GM12878 (cell line): ENCODE measurements around the gene TRAPPC12. TPM values are rescaled to one million over a fixed set of nuclear protein-coding genes. Genes with fewer than 3 reads are reported as not detected.

ENCODE experiments used
- ATAC-seq: fragments of 200-7000 bp; cut with Tn5 transposase; 3 replicates; pipeline ENCODE4 v1.9.1; 2020; ENCODE audit warnings: mild to moderate bottlenecking, moderate library complexity
- BruUV-seq: library from RNA; stranded (reverse); fragments of 400-500 nt; replicated peaks from 2 replicates; lab custom pipeline; 2021; lab: Mats Ljungman, UMichigan
- CTCF ChIA-PET: fragments of 300-600 bp; sonication (Branson Sonifier 250); formaldehyde crosslinking; extraction: SDS; loops from one replicate; lab custom pipeline; 2021; ENCODE audit warnings: inconsistent platforms; lab: Yijun Ruan, JAX
- POLR2A ChIA-PET: fragments of 350-600 bp; formaldehyde crosslinking; extraction: SDS; loops from one replicate; lab custom pipeline; 2021; ENCODE audit warnings: inconsistent platforms; lab: Charles Lee
- RAD21 ChIA-PET: fragments of 300-600 bp; sonication (Branson Sonifier 250); formaldehyde crosslinking; loops from one replicate; lab custom pipeline; 2023; ENCODE audit warnings: antibody characterized with exemption; ENCODE audit not compliant: unreplicated experiment; lab: Charles Lee
- SMC1A ChIA-PET: fragments of 300-600 bp; sonication (Branson Sonifier 250); formaldehyde crosslinking; loops from one replicate; lab custom pipeline; 2023; ENCODE audit not compliant: unreplicated experiment, uncharacterized antibody; lab: Charles Lee
- DNase-seq: peaks from one replicate; pipeline ENCODE4 v3.0.0-alpha.2; 2011; ENCODE audit warnings: low read depth, low spot score
- FAIRE-seq: peaks from 3 replicates; lab custom pipeline; 2011; peaks lifted over from hg19 to GRCh38; lab: Jason Lieb, UNC
- H2AFZ ChIP-seq: 2 replicates; pipeline ENCODE4 v1.6.0; 2011; ENCODE audit warnings: low read depth, low read length, control low read depth; ENCODE audit not compliant: control insufficient read depth
- H3K27ac ChIP-seq: 2 replicates; pipeline ENCODE4 v1.5.1; 2011; ENCODE audit warnings: control low read depth; ENCODE audit not compliant: control insufficient read depth, insufficient read depth
- H3K27me3 ChIP-seq, 2 experiments: replicated peaks in 1 of 2; 2 replicates each; pipeline versions ENCODE4 v1.6.0 to v1.6.1; 2011; ENCODE audit warnings: low read length in 1 of 2; ENCODE audit not compliant: control insufficient read depth in 2 of 2, insufficient read depth in 2 of 2
- H3K36me3 ChIP-seq, 2 experiments: 2 replicates each; pipeline ENCODE4 v1.5.1; 2011; ENCODE audit warnings: low read length in 1 of 2; ENCODE audit not compliant: control insufficient read depth in 2 of 2, insufficient read depth in 2 of 2
- H3K4me1 ChIP-seq: 2 replicates; pipeline ENCODE4 v1.6.1; 2011; ENCODE audit warnings: mild to moderate bottlenecking, low read length, moderate library complexity, mixed read lengths; ENCODE audit not compliant: control insufficient read depth, insufficient read depth
- H3K4me2 ChIP-seq: 2 replicates; pipeline ENCODE4 v1.6.0; 2011; ENCODE audit warnings: control low read depth; ENCODE audit not compliant: control insufficient read depth, insufficient read depth
- H3K4me3 ChIP-seq: fragments of 200-600 bp; sonication (generic); 2 replicates; pipeline ENCODE4 v1.5.1; 2016
- H3K79me2 ChIP-seq: 2 replicates; pipeline ENCODE4 v1.6.0; 2011; ENCODE audit warnings: low read length; ENCODE audit not compliant: control insufficient read depth, insufficient read depth
- H3K9ac ChIP-seq: 2 replicates; pipeline ENCODE4 v1.8.0; 2011; ENCODE audit warnings: low read length, control low read depth, mixed read lengths; ENCODE audit not compliant: control insufficient read depth, insufficient read depth
- H3K9me3 ChIP-seq: replicated peaks from 3 replicates; pipeline ENCODE4 v1.5.1; 2011; ENCODE audit warnings: mild to moderate bottlenecking, low read length; ENCODE audit not compliant: control insufficient read depth, insufficient read depth
- H4K20me1 ChIP-seq: 2 replicates; pipeline ENCODE4 v1.6.0; 2011; ENCODE audit not compliant: control insufficient read depth, insufficient read depth
- FOS ChIP-seq: IDR thresholded peaks from 3 replicates; pipeline ENCODE4 v1.6.1; 2011; ENCODE audit warnings: borderline replicate concordance; ENCODE audit not compliant: insufficient read length; ENCODE audit errors: extremely low read depth
- FOXM1 ChIP-seq: IDR thresholded peaks from 2 replicates; pipeline ENCODE4 v1.6.1; 2012; ENCODE audit warnings: low read depth, mild to moderate bottlenecking, inconsistent platforms, low read length, moderate library complexity
- NR2F1 ChIP-seq: fragments of 450-650 bp; conservative IDR thresholded peaks from 2 replicates; pipeline ENCODE4 v1.6.1; 2017; ENCODE audit warnings: mild to moderate bottlenecking
- PBX3 ChIP-seq: IDR thresholded peaks from 2 replicates; pipeline ENCODE4 v1.6.1; 2011; ENCODE audit warnings: mild to moderate bottlenecking, low read depth, low read length, moderate library complexity; ENCODE audit not compliant: insufficient replicate concordance
- RBBP5 ChIP-seq: fragments of 200-600 bp; sonication (generic); conservative IDR thresholded peaks from 2 replicates; pipeline ENCODE4 v1.6.1; 2016
- RCOR1 ChIP-seq: conservative IDR thresholded peaks from 2 replicates; pipeline ENCODE4 v1.6.1; 2012; ENCODE audit warnings: low read depth, low read length, improper control_type of control experiment
- SMC3 ChIP-seq: IDR thresholded peaks from 2 replicates; pipeline ENCODE4 v1.6.1; 2011; ENCODE audit warnings: low read length, improper control_type of control experiment, borderline replicate concordance
- WRNIP1 ChIP-seq: IDR thresholded peaks from 2 replicates; pipeline ENCODE4 v1.6.1; 2011; ENCODE audit warnings: low read depth, low read length, improper control_type of control experiment, borderline replicate concordance
- YBX1 ChIP-seq: fragments of 450-650 bp; IDR thresholded peaks from 2 replicates; pipeline ENCODE4 v1.6.1; 2016; ENCODE audit warnings: antibody characterized with exemption
- ZNF274 ChIP-seq: IDR thresholded peaks from one replicate; pipeline ENCODE4 v1.8.0; 2011; ENCODE audit not compliant: insufficient read length, insufficient read depth
- WGBS: methylation state at CpG from one replicate; pipeline ENCODE4 v1.1.6; 2016; ENCODE audit warnings: low lambda C conversion rate; ENCODE audit not compliant: insufficient replicate concordance, insufficient coverage; ENCODE audit errors: missing lambda C conversion rate; 5-methylcytosine and 5-hydroxymethylcytosine counted together
- in situ Hi-C: fragments of 300-500 bp; cut with MboI; formaldehyde crosslinking; loops from 9 replicates; pipeline ENCODE4 v1.14.3; 2018; ENCODE audit warnings: mixed read lengths
- intact Hi-C: fragments of 100-400 bp; cut with micrococcal nuclease; formaldehyde crosslinking; loops from one replicate; pipeline ENCODE4 v1.14.2; 2022; ENCODE audit not compliant: unreplicated experiment
- polyA plus RNA-seq, 11 experiments: library from polyadenylated mRNA; depleted of rRNA in 4 of 11; unstranded in 6 of 11; stranded (reverse) in 5 of 11; fragments of >200 nt; fragmentation: Nextera tagmentation in 4 of 11; fragmentation: Illumina TruSeq in 1 of 11; extraction: Ambion mirVana in 4 of 11; extraction: Trizol in 1 of 11; gene quantifications; 1 replicate in 1 of 11; 2 replicates in 10 of 11; pipeline versions ENCODE4 v1.2.1 to v1.2.3, GENCODE V29; 2011 to 2016; ENCODE audit warnings: inconsistent platforms in 2 of 11, missing spikeins in 2 of 11, low read depth in 1 of 11
- total RNA-seq, 4 experiments: library from RNA; depleted of rRNA in 3 of 4; stranded (reverse); fragments of >200 nt in 3 of 4; fragmentation: Illumina TruSeq in 1 of 4; extraction: Trizol in 1 of 4; gene quantifications; 2 replicates each; pipeline versions ENCODE4 v1.2.1 to v1.2.3, GENCODE V29; 2013 to 2021
- TF ChIP-seq, protein P1 (sequence below): fragments of 450-650 bp; IDR thresholded peaks from 2 replicates; pipeline ENCODE4 v1.6.1; 2017; ENCODE audit warnings: mild to moderate bottlenecking, moderate library complexity
- TF ChIP-seq, protein P2 (sequence below): IDR thresholded peaks from 2 replicates; pipeline ENCODE4 v1.6.1; 2011; ENCODE audit warnings: borderline replicate concordance, low read depth, mild to moderate bottlenecking, moderate library complexity, mixed read lengths, low read length; ENCODE audit not compliant: insufficient read depth; ENCODE audit errors: extremely low read length

Gene TRAPPC12
- total and polyA plus RNA-seq, 10 of the 15 experiments (the other 5 are each of a cell fraction or from before 2014, with no cell fraction given): 8.6 to 77.1 (median 37.4) TPM

DNA sequence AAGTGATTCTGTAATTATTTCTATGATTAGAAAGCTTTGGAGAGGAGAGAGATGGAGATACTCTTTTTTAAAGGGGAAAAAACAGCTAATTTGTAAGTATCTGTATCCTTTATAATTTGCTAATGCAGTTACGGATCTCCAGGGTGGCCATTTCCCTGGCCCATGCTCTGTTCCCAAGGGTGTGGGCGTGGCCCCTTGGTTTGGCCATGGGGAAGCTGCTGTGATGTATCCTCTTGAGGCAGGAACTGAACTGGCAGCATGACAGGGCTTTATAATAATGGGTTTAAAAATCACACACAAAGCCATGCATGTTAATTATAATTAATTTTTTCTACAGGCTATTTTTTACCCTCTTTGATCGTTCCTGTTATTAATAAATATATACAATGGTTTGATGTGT lies 27.0 kb downstream of the TRAPPC12 start:
- H3K4me3 ChIP-seq: no peak overlapping the region
- no peak overlapping the region for H3K9ac ChIP-seq
- WGBS: 87% methylated on average over 3 of the region's 3 CpGs
- no peaks in the 10 kb centered on the region for H3K27me3 ChIP-seq
- no peak for TF ChIP-seq ZNF274
- no peak for TF ChIP-seq PBX3
- no peak for TF ChIP-seq SMC3
- no peak for TF ChIP-seq FOS
- TF ChIP-seq RCOR1: no peak
- TF ChIP-seq FOXM1: no peak
- SMC1A ChIA-PET: interaction anchor here (1.1 kb wide), 1 partner anchor 27 kb away, joined by 3 read pairs; the partner anchor contains the start of gene TRAPPC12
- H3K9me3 ChIP-seq: no peaks in the 10 kb centered on the region; the same call in 2 of the 3 replicates
- ATAC-seq (no peak), DNase-seq (no peak), FAIRE-seq (no peak)
- H4K20me1 ChIP-seq: no peaks in the 10 kb centered on the region
- CTCF ChIA-PET: interaction anchor here (1.1 to 1.4 kb wide), 3 partner anchors 9 to 55 kb away, joined by 3 to 6 read pairs (median 3); no protein-coding TSS in a partner anchor
- POLR2A ChIA-PET: interaction anchor here (0.5 kb wide), 1 partner anchor 11 kb away, joined by 3 read pairs; no protein-coding TSS in a partner anchor
- intact Hi-C loops: no loop called here
- in situ Hi-C loops: no loop called here
- peaks cover 3 to 9% of the 10 kb centered on the region in 2 experiments for H3K36me3 ChIP-seq
- no peak overlapping the region for H3K27ac ChIP-seq
- no TSS peak for BruUV-seq
- RAD21 ChIA-PET: no interaction called here
- no peak overlapping the region for H3K4me2 ChIP-seq
- H3K79me2 ChIP-seq: peaks cover 5% of the 10 kb centered on the region
- peaks cover 18% of the 10 kb centered on the region for H3K4me1 ChIP-seq
- no peak overlapping the region for H2AFZ ChIP-seq

- intact Hi-C loops: no loop called here
- RAD21 ChIA-PET: no interaction called here
- no peaks in the 10 kb centered on the region; the same call in 2 of the 3 replicates for H3K9me3 ChIP-seq
- CTCF ChIA-PET: no interaction called here
- H4K20me1 ChIP-seq: no peaks in the 10 kb centered on the region
- POLR2A ChIA-PET: no interaction called here
- in situ Hi-C loops: no loop called here
- no peak overlapping the region for H3K4me3 ChIP-seq
- no peaks in the 10 kb centered on the region; a peak in 2 of 4 replicates for H3K36me3 ChIP-seq
- H3K27me3 ChIP-seq: no peaks in the 10 kb centered on the region
- ATAC-seq: no peak
- WGBS: 98% methylated on average over 13 of the region's 13 CpGs
- peaks cover 9% of the 10 kb centered on the region for H3K4me1 ChIP-seq
- no peak for DNase-seq
- H3K4me2 ChIP-seq: no peak overlapping the region
- H3K79me2 ChIP-seq: peaks cover 5% of the 10 kb centered on the region
- SMC1A ChIA-PET: no interaction called here
- BruUV-seq: no TSS peak
- H3K27ac ChIP-seq: no peak overlapping the region
- no peak for FAIRE-seq
- H3K9ac ChIP-seq: no peak overlapping the region
- H2AFZ ChIP-seq: no peak overlapping the region
- TF ChIP-seq WRNIP1: no peak
- TF ChIP-seq, protein P1, sequence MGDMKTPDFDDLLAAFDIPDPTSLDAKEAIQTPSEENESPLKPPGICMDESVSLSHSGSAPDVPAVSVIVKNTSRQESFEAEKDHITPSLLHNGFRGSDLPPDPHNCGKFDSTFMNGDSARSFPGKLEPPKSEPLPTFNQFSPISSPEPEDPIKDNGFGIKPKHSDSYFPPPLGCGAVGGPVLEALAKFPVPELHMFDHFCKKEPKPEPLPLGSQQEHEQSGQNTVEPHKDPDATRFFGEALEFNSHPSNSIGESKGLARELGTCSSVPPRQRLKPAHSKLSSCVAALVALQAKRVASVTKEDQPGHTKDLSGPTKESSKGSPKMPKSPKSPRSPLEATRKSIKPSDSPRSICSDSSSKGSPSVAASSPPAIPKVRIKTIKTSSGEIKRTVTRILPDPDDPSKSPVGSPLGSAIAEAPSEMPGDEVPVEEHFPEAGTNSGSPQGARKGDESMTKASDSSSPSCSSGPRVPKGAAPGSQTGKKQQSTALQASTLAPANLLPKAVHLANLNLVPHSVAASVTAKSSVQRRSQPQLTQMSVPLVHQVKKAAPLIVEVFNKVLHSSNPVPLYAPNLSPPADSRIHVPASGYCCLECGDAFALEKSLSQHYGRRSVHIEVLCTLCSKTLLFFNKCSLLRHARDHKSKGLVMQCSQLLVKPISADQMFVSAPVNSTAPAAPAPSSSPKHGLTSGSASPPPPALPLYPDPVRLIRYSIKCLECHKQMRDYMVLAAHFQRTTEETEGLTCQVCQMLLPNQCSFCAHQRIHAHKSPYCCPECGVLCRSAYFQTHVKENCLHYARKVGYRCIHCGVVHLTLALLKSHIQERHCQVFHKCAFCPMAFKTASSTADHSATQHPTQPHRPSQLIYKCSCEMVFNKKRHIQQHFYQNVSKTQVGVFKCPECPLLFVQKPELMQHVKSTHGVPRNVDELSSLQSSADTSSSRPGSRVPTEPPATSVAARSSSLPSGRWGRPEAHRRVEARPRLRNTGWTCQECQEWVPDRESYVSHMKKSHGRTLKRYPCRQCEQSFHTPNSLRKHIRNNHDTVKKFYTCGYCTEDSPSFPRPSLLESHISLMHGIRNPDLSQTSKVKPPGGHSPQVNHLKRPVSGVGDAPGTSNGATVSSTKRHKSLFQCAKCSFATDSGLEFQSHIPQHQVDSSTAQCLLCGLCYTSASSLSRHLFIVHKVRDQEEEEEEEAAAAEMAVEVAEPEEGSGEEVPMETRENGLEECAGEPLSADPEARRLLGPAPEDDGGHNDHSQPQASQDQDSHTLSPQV: no peak
- TF ChIP-seq NR2F1: no peak
- no peak for TF ChIP-seq YBX1
- TF ChIP-seq RBBP5: no peak
- TF ChIP-seq, protein P2, sequence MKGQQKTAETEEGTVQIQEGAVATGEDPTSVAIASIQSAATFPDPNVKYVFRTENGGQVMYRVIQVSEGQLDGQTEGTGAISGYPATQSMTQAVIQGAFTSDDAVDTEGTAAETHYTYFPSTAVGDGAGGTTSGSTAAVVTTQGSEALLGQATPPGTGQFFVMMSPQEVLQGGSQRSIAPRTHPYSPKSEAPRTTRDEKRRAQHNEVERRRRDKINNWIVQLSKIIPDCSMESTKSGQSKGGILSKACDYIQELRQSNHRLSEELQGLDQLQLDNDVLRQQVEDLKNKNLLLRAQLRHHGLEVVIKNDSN: no peak
Observed at GRCh38 chr2:3408781-3409180, 29.3 kb downstream of the TRAPPC12 start.
